HG03159 (cell line): ENCODE data around the gene CNTNAP4.

ENCODE experiments used
- ATAC-seq: cut with Tn5 transposase; IDR thresholded peaks from one replicate; pipeline ENCODE4 v1.9.1; 2021; ENCODE audit warnings: mild to moderate bottlenecking, moderate library complexity; ENCODE audit not compliant: unreplicated experiment

Gene CNTNAP4

GRCh38 chr16:76387994-76388393 lies 110.8 kb downstream of the CNTNAP4 start:
- no peak for ATAC-seq

GRCh38 chr16:76389126-76389525 lies 111.9 kb downstream of the CNTNAP4 start:
- no peak for ATAC-seq

GRCh38 chr16:76390476-76390875 lies 113.3 kb downstream of the CNTNAP4 start:
- ATAC-seq = no peak

GRCh38 chr16:76396977-76397376 lies 119.8 kb downstream of the CNTNAP4 start:
- ATAC-seq = no peak

GRCh38 chr16:76409706-76410105 lies 132.5 kb downstream of the CNTNAP4 start:
- no peak for ATAC-seq

GRCh38 chr16:76421571-76421970 lies 144.4 kb downstream of the CNTNAP4 start:
- no peak for ATAC-seq

GRCh38 chr16:76428858-76429257 lies 151.7 kb downstream of the CNTNAP4 start:
- no peak for ATAC-seq

GRCh38 chr16:76441391-76441790 lies 164.2 kb downstream of the CNTNAP4 start:
- ATAC-seq = no peak

GRCh38 chr16:76441876-76442275 lies 164.7 kb downstream of the CNTNAP4 start:
- no peak for ATAC-seq

GRCh38 chr16:76443973-76444372 lies 166.8 kb downstream of the CNTNAP4 start:
- no peak for ATAC-seq

- no peak for ATAC-seq
These were observed 167.6 kb downstream of the CNTNAP4 start for GRCh38 chr16:76444832-76445231.

GRCh38 chr16:76445815-76446214 lies 168.6 kb downstream of the CNTNAP4 start:
- no peak for ATAC-seq

- ATAC-seq = no peak
These were observed 169.1 kb downstream of the CNTNAP4 start for GRCh38 chr16:76446251-76446650.

GRCh38 chr16:76450890-76451289 lies 173.7 kb downstream of the CNTNAP4 start:
- no peak for ATAC-seq

- ATAC-seq = no peak
These were observed 178.1 kb downstream of the CNTNAP4 start for GRCh38 chr16:76455257-76455656.

GRCh38 chr16:76456016-76456415 lies 178.8 kb downstream of the CNTNAP4 start:
- no peak for ATAC-seq

GRCh38 chr16:76459111-76459510 lies 181.9 kb downstream of the CNTNAP4 start:
- ATAC-seq = no peak

GRCh38 chr16:76461836-76462235 lies 184.6 kb downstream of the CNTNAP4 start:
- no peak for ATAC-seq

GRCh38 chr16:76464955-76465620 lies 187.9 kb downstream of the CNTNAP4 start:
- no peak for ATAC-seq

- no peak for ATAC-seq
These were observed 189.7 kb downstream of the CNTNAP4 start for GRCh38 chr16:76466871-76467270.

- no peak for ATAC-seq
These were observed 196.8 kb downstream of the CNTNAP4 start for GRCh38 chr16:76474048-76474447.

- ATAC-seq = no peak
These were observed 200.9 kb downstream of the CNTNAP4 start for GRCh38 chr16:76478105-76478504.

GRCh38 chr16:76483307-76483909 lies 206.2 kb downstream of the CNTNAP4 start:
- ATAC-seq = no peak
